HEK293 (cell line): ENCODE measurements around the gene MYCBPAP.

Source experiments
- CTCF ChIA-PET: fragments of 350-600 bp; formaldehyde crosslinking; extraction: SDS; loops from one replicate; lab custom pipeline; 2021; ENCODE audit warnings: antibody characterized with exemption; lab: Yijun Ruan, JAX
- POLR2A ChIA-PET: fragments of 300-600 bp; formaldehyde crosslinking; extraction: SDS; loops from one replicate; lab custom pipeline; 2020; ENCODE audit warnings: antibody characterized with exemption, inconsistent platforms; lab: Yijun Ruan, JAX
- H3K27ac ChIP-seq: fragments of 200-500 bp; sonication (Bioruptor generic); 2 replicates; pipeline ENCODE4 v1.5.1; 2014; ENCODE audit warnings: low read depth, low read length, control low read depth, inconsistent platforms; ENCODE audit errors: extremely low read depth
- H3K36me3 ChIP-seq, 2 experiments: fragments of 200-500 bp in 1 of 2; sonication (Bioruptor generic) in 1 of 2; 1 replicate in 1 of 2; 2 replicates in 1 of 2; pipeline ENCODE4 v1.5.1; 2014 to 2017; ENCODE audit warnings: inconsistent platforms in 2 of 2, low read length in 2 of 2; ENCODE audit not compliant: control insufficient read depth in 2 of 2, insufficient read depth in 1 of 2
- H3K4me1 ChIP-seq: fragments of 200-500 bp; sonication (Bioruptor generic); 2 replicates; pipeline ENCODE4 v1.5.1; 2014; ENCODE audit warnings: mild to moderate bottlenecking, low read length, inconsistent platforms; ENCODE audit not compliant: control insufficient read depth, insufficient read depth
- H3K4me3 ChIP-seq: 2 replicates; pipeline ENCODE4 v1.5.1; 2011; ENCODE audit warnings: low read depth, mild to moderate bottlenecking, control low read depth, low read length, moderate library complexity
- H3K9me3 ChIP-seq: fragments of 200-500 bp; sonication (Bioruptor generic); 2 replicates; pipeline ENCODE4 v1.5.1; 2014; ENCODE audit warnings: low read depth, low read length, inconsistent platforms; ENCODE audit not compliant: control insufficient read depth, insufficient read depth
- KLF1 ChIP-seq: fragments of 450-650 bp; formaldehyde crosslinking; IDR thresholded peaks from 2 replicates; pipeline ENCODE4 v1.5.1; 2016; ENCODE audit warnings: missing biosample characterization, missing genetic modification characterization
- KLF7 ChIP-seq: fragments of 450-650 bp; formaldehyde crosslinking; IDR thresholded peaks from 2 replicates; pipeline ENCODE4 v1.5.1; 2016; ENCODE audit warnings: missing biosample characterization, missing genetic modification characterization, borderline replicate concordance
- OSR2 ChIP-seq: fragments of 450-650 bp; formaldehyde crosslinking; IDR thresholded peaks from 2 replicates; pipeline ENCODE4 v1.5.1; 2016; ENCODE audit warnings: missing biosample characterization, missing genetic modification characterization
- SCRT2 ChIP-seq: fragments of 450-650 bp; formaldehyde crosslinking; IDR thresholded peaks from 2 replicates; pipeline ENCODE4 v1.5.1; 2016; ENCODE audit warnings: missing biosample characterization, missing genetic modification characterization
- ZNF311 ChIP-seq: fragments of 450-650 bp; formaldehyde crosslinking; IDR thresholded peaks from 2 replicates; pipeline ENCODE4 v1.5.1; 2017; ENCODE audit warnings: missing biosample characterization, missing genetic modification characterization, borderline replicate concordance
- ZNF518A ChIP-seq: fragments of 450-650 bp; formaldehyde crosslinking; conservative IDR thresholded peaks from 2 replicates; pipeline ENCODE4 v1.5.1; 2016; ENCODE audit warnings: low read depth, missing biosample characterization, missing genetic modification characterization
- ZNF555 ChIP-seq: fragments of 450-650 bp; formaldehyde crosslinking; conservative IDR thresholded peaks from 2 replicates; pipeline ENCODE4 v1.5.1; 2017; ENCODE audit warnings: missing biosample characterization, mild to moderate bottlenecking, missing genetic modification characterization, inconsistent platforms
- ZNF580 ChIP-seq: fragments of 450-650 bp; formaldehyde crosslinking; IDR thresholded peaks from 2 replicates; pipeline ENCODE4 v1.5.1; 2016; ENCODE audit warnings: missing biosample characterization, missing genetic modification characterization
- ZSCAN16 ChIP-seq: fragments of 450-650 bp; formaldehyde crosslinking; IDR thresholded peaks from 2 replicates; pipeline ENCODE4 v1.5.1; 2016; ENCODE audit warnings: missing biosample characterization, missing genetic modification characterization
- ZSCAN30 ChIP-seq: fragments of 450-650 bp; IDR thresholded peaks from 2 replicates; pipeline ENCODE4 v1.5.1; 2018; ENCODE audit warnings: missing biosample characterization, mild to moderate bottlenecking, missing genetic modification characterization, moderate library complexity
- TF ChIP-seq, protein P1 (sequence below): fragments of 450-650 bp; formaldehyde crosslinking; IDR thresholded peaks from 2 replicates; pipeline ENCODE4 v1.5.1; 2017; ENCODE audit warnings: missing biosample characterization, missing genetic modification characterization
- TF ChIP-seq, protein P2 (sequence below): fragments of 450-650 bp; formaldehyde crosslinking; IDR thresholded peaks from 2 replicates; pipeline ENCODE4 v1.5.1; 2017; ENCODE audit warnings: missing biosample characterization, missing genetic modification characterization

MYCBPAP gene

GRCh38 chr17:50492214-50492613, 16.0 kb upstream of the MYCBPAP start:
- CTCF ChIA-PET, result interaction anchor here (0.6 to 3.7 kb wide), 7 partner anchors 9 to 466 kb away, joined by 3 to 23 read pairs (median 4); no protein-coding TSS in a partner anchor
- Histone ChIP-seq H3K27ac (no peak overlapping the region), H3K9me3 (no peaks in the 10 kb centered on the region), H3K4me1 (0 out of 2 replicates have a peak, but pooled peaks cover 3% of the 10 kb centered on the region), H3K4me3 (no peak overlapping the region), H3K36me3 (peaks cover 0 to 2% of the 10 kb centered on the region in 2 experiments; a peak in 1 of 3 replicates)
- POLR2A ChIA-PET, result no interaction called here
- TF ChIP-seq KLF1 (tag by site-specific recombination), result no peak
- no peak for TF ChIP-seq ZNF311 (tag by site-specific recombination)

DNA sequence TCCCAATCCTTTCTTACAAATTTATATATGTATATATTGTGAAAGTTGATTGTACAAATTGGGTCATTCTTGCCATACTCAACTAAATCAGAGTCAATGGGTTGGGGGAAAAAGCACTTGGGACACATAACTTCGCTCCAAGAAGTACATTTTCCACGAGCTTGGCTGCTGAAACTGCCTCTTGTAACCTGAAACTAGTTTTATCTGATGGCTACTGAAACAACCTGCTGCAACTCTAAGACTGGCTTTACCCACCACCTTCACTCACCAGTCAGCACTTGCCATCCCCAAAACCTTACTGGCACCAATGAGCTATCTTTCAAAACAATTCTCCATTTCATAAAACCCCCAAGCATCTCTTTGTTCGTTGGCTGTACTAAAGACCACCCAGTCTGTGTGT, 14.5 kb upstream of the MYCBPAP start:
- no peak overlapping the region for H3K27ac ChIP-seq
- ChIA-PET POLR2A (interaction anchor here (1.1 kb wide), 1 partner anchor 12 kb away, joined by 3 read pairs; no protein-coding TSS in a partner anchor), CTCF (interaction anchor here (0.6 to 3.7 kb wide), 8 partner anchors 8 to 132 kb away, joined by 3 to 23 read pairs (median 4); partner anchors contain the start of gene RSAD1)
- H3K36me3 ChIP-seq, result no peaks in the 10 kb centered on the region
- no peaks in the 10 kb centered on the region for H3K9me3 ChIP-seq
- H3K4me3 ChIP-seq, result no peak overlapping the region
- TF ChIP-seq ZNF518A (tag by site-specific recombination) (0 out of 2 replicates have a peak, but pooled peaks have one; percentile 19), OSR2 (tag by site-specific recombination) (peak; percentile 92), SCRT2 (tag by site-specific recombination) (peak; percentile 43), ZNF555 (no peak), ZSCAN16 (tag by site-specific recombination) (0 out of 2 replicates have a peak, but pooled peaks have one; percentile 17), KLF7 (tag by site-specific recombination) (no peak), ZNF580 (tag by site-specific recombination) (peak; percentile 41; the same call in 1 of the 2 replicates), ZSCAN30 (tag by site-specific recombination) (0 out of 2 replicates have a peak, but pooled peaks have one; percentile 23)
- TF ChIP-seq, protein P1, sequence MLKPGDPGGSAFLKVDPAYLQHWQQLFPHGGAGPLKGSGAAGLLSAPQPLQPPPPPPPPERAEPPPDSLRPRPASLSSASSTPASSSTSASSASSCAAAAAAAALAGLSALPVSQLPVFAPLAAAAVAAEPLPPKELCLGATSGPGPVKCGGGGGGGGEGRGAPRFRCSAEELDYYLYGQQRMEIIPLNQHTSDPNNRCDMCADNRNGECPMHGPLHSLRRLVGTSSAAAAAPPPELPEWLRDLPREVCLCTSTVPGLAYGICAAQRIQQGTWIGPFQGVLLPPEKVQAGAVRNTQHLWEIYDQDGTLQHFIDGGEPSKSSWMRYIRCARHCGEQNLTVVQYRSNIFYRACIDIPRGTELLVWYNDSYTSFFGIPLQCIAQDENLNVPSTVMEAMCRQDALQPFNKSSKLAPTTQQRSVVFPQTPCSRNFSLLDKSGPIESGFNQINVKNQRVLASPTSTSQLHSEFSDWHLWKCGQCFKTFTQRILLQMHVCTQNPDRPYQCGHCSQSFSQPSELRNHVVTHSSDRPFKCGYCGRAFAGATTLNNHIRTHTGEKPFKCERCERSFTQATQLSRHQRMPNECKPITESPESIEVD (tag by site-specific recombination), result peak; percentile 63
- TF ChIP-seq, protein P2, sequence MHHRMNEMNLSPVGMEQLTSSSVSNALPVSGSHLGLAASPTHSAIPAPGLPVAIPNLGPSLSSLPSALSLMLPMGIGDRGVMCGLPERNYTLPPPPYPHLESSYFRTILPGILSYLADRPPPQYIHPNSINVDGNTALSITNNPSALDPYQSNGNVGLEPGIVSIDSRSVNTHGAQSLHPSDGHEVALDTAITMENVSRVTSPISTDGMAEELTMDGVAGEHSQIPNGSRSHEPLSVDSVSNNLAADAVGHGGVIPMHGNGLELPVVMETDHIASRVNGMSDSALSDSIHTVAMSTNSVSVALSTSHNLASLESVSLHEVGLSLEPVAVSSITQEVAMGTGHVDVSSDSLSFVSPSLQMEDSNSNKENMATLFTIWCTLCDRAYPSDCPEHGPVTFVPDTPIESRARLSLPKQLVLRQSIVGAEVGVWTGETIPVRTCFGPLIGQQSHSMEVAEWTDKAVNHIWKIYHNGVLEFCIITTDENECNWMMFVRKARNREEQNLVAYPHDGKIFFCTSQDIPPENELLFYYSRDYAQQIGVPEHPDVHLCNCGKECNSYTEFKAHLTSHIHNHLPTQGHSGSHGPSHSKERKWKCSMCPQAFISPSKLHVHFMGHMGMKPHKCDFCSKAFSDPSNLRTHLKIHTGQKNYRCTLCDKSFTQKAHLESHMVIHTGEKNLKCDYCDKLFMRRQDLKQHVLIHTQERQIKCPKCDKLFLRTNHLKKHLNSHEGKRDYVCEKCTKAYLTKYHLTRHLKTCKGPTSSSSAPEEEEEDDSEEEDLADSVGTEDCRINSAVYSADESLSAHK (tag by site-specific recombination), result 0 out of 2 replicates have a peak, but pooled peaks have one; percentile 46
- 0 out of 2 replicates have a peak, but pooled peaks cover 3% of the 10 kb centered on the region for H3K4me1 ChIP-seq
